WTC11 (cell line): Measurements from ENCODE around the gene OTOG. TPM values are rescaled to one million over a fixed set of nuclear protein-coding genes. Genes with fewer than 3 reads are reported as not detected.
A peak's percentile ranks its signal among the peaks of the same experiment; 100 is the strongest.

Source experiments
- ATAC-seq: fragments of 200-7000 bp; cut with Tn5 transposase; 2 replicates; pipeline ENCODE4 v1.10.0; 2021; ENCODE audit warnings: mild to moderate bottlenecking, moderate library complexity
- CTCF ChIA-PET: fragments of 300-600 bp; sonication (Branson Sonifier 250); formaldehyde crosslinking; loops from one replicate; lab custom pipeline; 2021; ENCODE audit warnings: antibody characterized with exemption; lab: Charles Lee
- POLR2A ChIA-PET: fragments of 350-600 bp; sonication (Branson Sonifier 250); formaldehyde crosslinking; loops from one replicate; lab custom pipeline; 2021; ENCODE audit warnings: antibody characterized with exemption; lab: Charles Lee
- DNase-seq: peaks from one replicate; pipeline ENCODE4 v3.0.0; 2021; ENCODE audit warnings: low spot score
- H3K27ac Mint-ChIP-seq: 2 replicates; pipeline ENCODE4 v1.8.0; 2021; ENCODE audit warnings: mixed read lengths
- H3K27me3 Mint-ChIP-seq: 2 replicates; pipeline ENCODE4 v1.8.0; 2021; ENCODE audit warnings: low read depth, mild to moderate bottlenecking, moderate library complexity, mixed read lengths
- H3K36me3 Mint-ChIP-seq: 2 replicates; pipeline ENCODE4 v1.8.0; 2021; ENCODE audit warnings: mixed read lengths
- H3K4me1 Mint-ChIP-seq: 2 replicates; pipeline ENCODE4 v1.8.0; 2022; ENCODE audit warnings: mixed read lengths
- H3K4me3 Mint-ChIP-seq: 2 replicates; pipeline ENCODE4 v1.8.0; 2021; ENCODE audit warnings: mild to moderate bottlenecking, moderate library complexity, mixed read lengths
- H3K9me3 Mint-ChIP-seq: 2 replicates; pipeline ENCODE4 v1.8.0; 2021; ENCODE audit warnings: mixed read lengths
- FOXJ3 ChIP-seq: sonication (generic); formaldehyde crosslinking; IDR thresholded peaks from 2 replicates; pipeline ENCODE4 v1.9.0; 2021; ENCODE audit warnings: missing genetic modification reagents, mild to moderate bottlenecking, borderline replicate concordance
- MXD4 ChIP-seq: fragments of 250-450 bp; sonication (Bioruptor Pico); IDR thresholded peaks from 2 replicates; pipeline ENCODE4 v1.8.0; 2021; ENCODE audit warnings: mild to moderate bottlenecking, moderate library complexity, borderline replicate concordance
- NFYB ChIP-seq: sonication (generic); formaldehyde crosslinking; conservative IDR thresholded peaks from 2 replicates; pipeline ENCODE4 v1.8.0; 2022; ENCODE audit warnings: low read depth, missing genetic modification reagents
- SMAD3 ChIP-seq: sonication (generic); formaldehyde crosslinking; IDR thresholded peaks from 2 replicates; pipeline ENCODE4 v1.8.0; 2022; ENCODE audit warnings: missing genetic modification reagents, mild to moderate bottlenecking, borderline replicate concordance
- TEAD1 ChIP-seq: sonication (generic); formaldehyde crosslinking; IDR thresholded peaks from 2 replicates; pipeline ENCODE4 v1.8.0; 2022; ENCODE audit warnings: mild to moderate bottlenecking, missing genetic modification reagents
- TEAD4 ChIP-seq: sonication (generic); formaldehyde crosslinking; IDR thresholded peaks from 2 replicates; pipeline ENCODE4 v1.8.0; 2022; ENCODE audit warnings: mild to moderate bottlenecking, missing genetic modification reagents
- ZBTB43 ChIP-seq: sonication (generic); formaldehyde crosslinking; IDR thresholded peaks from 2 replicates; pipeline ENCODE4 v1.8.1; 2023; ENCODE audit warnings: mild to moderate bottlenecking, missing genetic modification reagents
- ZNF121 ChIP-seq: sonication (generic); formaldehyde crosslinking; IDR thresholded peaks from 2 replicates; pipeline ENCODE4 v1.8.0; 2023; ENCODE audit warnings: missing genetic modification reagents
- ZNF281 ChIP-seq: sonication (generic); formaldehyde crosslinking; IDR thresholded peaks from 2 replicates; pipeline ENCODE4 v1.8.0; 2023; ENCODE audit warnings: mild to moderate bottlenecking, missing genetic modification reagents
- ZNF512 ChIP-seq: sonication (generic); formaldehyde crosslinking; IDR thresholded peaks from 2 replicates; pipeline ENCODE4 v1.8.1; 2022; ENCODE audit warnings: missing genetic modification reagents, borderline replicate concordance
- total RNA-seq: library from RNA; stranded (reverse); gene quantifications from 3 replicates; pipeline ENCODE4 v1.2.3, GENCODE V29; 2021
- TF ChIP-seq, protein P1 (sequence below): sonication (generic); formaldehyde crosslinking; IDR thresholded peaks from 2 replicates; pipeline ENCODE4 v1.8.0; 2022; ENCODE audit warnings: mild to moderate bottlenecking, missing genetic modification reagents
- TF ChIP-seq, protein P2 (sequence below): sonication (generic); formaldehyde crosslinking; IDR thresholded peaks from 2 replicates; pipeline ENCODE4 v1.8.1; 2022; ENCODE audit warnings: low read depth, mild to moderate bottlenecking, moderate library complexity, missing genetic modification reagents, borderline replicate concordance
- TF ChIP-seq, protein P3 (sequence below): fragments of 250-450 bp; sonication (Bioruptor Pico); IDR thresholded peaks from 2 replicates; pipeline ENCODE4 v1.9.0; 2021; ENCODE audit warnings: mild to moderate bottlenecking
- TF ChIP-seq, protein P4 (sequence below): fragments of 200-600 bp; IDR thresholded peaks from 2 replicates; pipeline ENCODE4 v1.8.0; 2022; ENCODE audit warnings: antibody characterized with exemption

OTOG gene
- total RNA-seq, 1 experiment from 2014 or later: 1.4 TPM

GRCh38 chr11:17541330-17541885 lies 5.7 kb upstream of the OTOG start (continued):
- TF ChIP-seq, protein P1, sequence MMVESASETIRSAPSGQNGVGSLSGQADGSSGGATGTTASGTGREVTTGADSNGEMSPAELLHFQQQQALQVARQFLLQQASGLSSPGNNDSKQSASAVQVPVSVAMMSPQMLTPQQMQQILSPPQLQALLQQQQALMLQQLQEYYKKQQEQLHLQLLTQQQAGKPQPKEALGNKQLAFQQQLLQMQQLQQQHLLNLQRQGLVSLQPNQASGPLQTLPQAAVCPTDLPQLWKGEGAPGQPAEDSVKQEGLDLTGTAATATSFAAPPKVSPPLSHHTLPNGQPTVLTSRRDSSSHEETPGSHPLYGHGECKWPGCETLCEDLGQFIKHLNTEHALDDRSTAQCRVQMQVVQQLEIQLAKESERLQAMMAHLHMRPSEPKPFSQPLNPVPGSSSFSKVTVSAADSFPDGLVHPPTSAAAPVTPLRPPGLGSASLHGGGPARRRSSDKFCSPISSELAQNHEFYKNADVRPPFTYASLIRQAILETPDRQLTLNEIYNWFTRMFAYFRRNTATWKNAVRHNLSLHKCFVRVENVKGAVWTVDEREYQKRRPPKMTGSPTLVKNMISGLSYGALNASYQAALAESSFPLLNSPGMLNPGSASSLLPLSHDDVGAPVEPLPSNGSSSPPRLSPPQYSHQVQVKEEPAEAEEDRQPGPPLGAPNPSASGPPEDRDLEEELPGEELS (CRISPR knock-in tag): no peak
- TF ChIP-seq ZBTB43 (no peak), NFYB (CRISPR knock-in tag) (no peak), ZNF281 (no peak), ZNF512 (CRISPR knock-in tag) (no peak)

GRCh38 chr11:17542249-17542648 lies 4.8 kb upstream of the OTOG start:
- DNase-seq: no peak
- H3K27me3 Mint-ChIP-seq: peaks cover 27% of the 10 kb centered on the region
- H3K4me3 Mint-ChIP-seq: peak overlapping the region; percentile 4; the same call in 1 of the 2 replicates
- peaks cover 39% of the 10 kb centered on the region for H3K4me1 Mint-ChIP-seq
- no peak for TF ChIP-seq FOXJ3 (CRISPR knock-in tag)
- no peak for TF ChIP-seq ZNF121 (CRISPR knock-in tag)
- no peak for TF ChIP-seq TEAD1 (CRISPR knock-in tag)
- TF ChIP-seq TEAD4 (CRISPR knock-in tag): no peak
- TF ChIP-seq MXD4 (CRISPR knock-in tag): no peak
- TF ChIP-seq, protein P2, sequence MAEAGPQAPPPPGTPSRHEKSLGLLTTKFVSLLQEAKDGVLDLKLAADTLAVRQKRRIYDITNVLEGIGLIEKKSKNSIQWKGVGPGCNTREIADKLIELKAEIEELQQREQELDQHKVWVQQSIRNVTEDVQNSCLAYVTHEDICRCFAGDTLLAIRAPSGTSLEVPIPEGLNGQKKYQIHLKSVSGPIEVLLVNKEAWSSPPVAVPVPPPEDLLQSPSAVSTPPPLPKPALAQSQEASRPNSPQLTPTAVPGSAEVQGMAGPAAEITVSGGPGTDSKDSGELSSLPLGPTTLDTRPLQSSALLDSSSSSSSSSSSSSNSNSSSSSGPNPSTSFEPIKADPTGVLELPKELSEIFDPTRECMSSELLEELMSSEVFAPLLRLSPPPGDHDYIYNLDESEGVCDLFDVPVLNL (CRISPR knock-in tag): no peak
- TF ChIP-seq, protein P3, sequence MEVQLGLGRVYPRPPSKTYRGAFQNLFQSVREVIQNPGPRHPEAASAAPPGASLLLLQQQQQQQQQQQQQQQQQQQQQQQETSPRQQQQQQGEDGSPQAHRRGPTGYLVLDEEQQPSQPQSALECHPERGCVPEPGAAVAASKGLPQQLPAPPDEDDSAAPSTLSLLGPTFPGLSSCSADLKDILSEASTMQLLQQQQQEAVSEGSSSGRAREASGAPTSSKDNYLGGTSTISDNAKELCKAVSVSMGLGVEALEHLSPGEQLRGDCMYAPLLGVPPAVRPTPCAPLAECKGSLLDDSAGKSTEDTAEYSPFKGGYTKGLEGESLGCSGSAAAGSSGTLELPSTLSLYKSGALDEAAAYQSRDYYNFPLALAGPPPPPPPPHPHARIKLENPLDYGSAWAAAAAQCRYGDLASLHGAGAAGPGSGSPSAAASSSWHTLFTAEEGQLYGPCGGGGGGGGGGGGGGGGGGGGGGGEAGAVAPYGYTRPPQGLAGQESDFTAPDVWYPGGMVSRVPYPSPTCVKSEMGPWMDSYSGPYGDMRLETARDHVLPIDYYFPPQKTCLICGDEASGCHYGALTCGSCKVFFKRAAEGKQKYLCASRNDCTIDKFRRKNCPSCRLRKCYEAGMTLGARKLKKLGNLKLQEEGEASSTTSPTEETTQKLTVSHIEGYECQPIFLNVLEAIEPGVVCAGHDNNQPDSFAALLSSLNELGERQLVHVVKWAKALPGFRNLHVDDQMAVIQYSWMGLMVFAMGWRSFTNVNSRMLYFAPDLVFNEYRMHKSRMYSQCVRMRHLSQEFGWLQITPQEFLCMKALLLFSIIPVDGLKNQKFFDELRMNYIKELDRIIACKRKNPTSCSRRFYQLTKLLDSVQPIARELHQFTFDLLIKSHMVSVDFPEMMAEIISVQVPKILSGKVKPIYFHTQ: no peak
- TF ChIP-seq, protein P4, sequence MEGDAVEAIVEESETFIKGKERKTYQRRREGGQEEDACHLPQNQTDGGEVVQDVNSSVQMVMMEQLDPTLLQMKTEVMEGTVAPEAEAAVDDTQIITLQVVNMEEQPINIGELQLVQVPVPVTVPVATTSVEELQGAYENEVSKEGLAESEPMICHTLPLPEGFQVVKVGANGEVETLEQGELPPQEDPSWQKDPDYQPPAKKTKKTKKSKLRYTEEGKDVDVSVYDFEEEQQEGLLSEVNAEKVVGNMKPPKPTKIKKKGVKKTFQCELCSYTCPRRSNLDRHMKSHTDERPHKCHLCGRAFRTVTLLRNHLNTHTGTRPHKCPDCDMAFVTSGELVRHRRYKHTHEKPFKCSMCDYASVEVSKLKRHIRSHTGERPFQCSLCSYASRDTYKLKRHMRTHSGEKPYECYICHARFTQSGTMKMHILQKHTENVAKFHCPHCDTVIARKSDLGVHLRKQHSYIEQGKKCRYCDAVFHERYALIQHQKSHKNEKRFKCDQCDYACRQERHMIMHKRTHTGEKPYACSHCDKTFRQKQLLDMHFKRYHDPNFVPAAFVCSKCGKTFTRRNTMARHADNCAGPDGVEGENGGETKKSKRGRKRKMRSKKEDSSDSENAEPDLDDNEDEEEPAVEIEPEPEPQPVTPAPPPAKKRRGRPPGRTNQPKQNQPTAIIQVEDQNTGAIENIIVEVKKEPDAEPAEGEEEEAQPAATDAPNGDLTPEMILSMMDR: no peak
- no peak for TF ChIP-seq SMAD3
- no peaks in the 10 kb centered on the region for H3K36me3 Mint-ChIP-seq
- H3K27ac Mint-ChIP-seq: no peak overlapping the region
- ChIA-PET POLR2A (interaction anchor here (0.6 kb wide), 1 partner anchor 69 kb away, joined by 13 read pairs; no protein-coding TSS in a partner anchor), CTCF (interaction anchor here (0.7 to 3.3 kb wide), 4 partner anchors 13 to 189 kb away, joined by 4 to 67 read pairs (median 4); no protein-coding TSS in a partner anchor)
- H3K9me3 Mint-ChIP-seq: no peaks in the 10 kb centered on the region
- no peak for ATAC-seq
